GM12874 (cell line): ENCODE results near the gene HSPB6.

Source experiments
- CTCF ChIP-seq: IDR thresholded peaks from 2 replicates; pipeline ENCODE4 v1.5.1; 2011; ENCODE audit warnings: low read depth, mild to moderate bottlenecking, control low read depth, low read length, moderate library complexity; ENCODE audit not compliant: insufficient read depth

The HSPB6 gene

DNA sequence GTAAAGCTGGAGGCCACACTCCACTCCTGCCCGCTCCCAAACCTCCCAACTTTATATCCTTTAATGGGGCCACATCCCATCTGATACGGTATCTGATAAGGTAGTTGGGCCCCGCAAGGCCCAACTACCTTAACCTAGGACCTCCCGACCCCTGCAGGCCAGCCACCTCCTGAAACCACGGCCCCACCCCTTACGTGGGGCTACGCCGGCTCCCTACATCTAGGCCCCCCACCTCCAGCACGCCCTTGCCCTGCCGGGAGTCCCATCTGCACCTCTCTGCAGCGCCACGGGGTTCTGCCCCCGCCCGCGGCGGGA, 16.8 kb downstream of the HSPB6 start:
- no peak for TF ChIP-seq CTCF

- TF ChIP-seq CTCF: no peak
Observed at GRCh38 chr19:35739275-35740107, 17.3 kb downstream of the HSPB6 start.

- TF ChIP-seq CTCF: no peak
Observed at GRCh38 chr19:35738887-35739229, 18.0 kb downstream of the HSPB6 start.

- no peak for TF ChIP-seq CTCF
Observed at GRCh38 chr19:35738021-35738886, 18.6 kb downstream of the HSPB6 start.

GRCh38 chr19:35736913-35737886, 19.6 kb downstream of the HSPB6 start:
- peak; percentile 30; the same call in 1 of the 2 replicates for TF ChIP-seq CTCF

GRCh38 chr19:35734889-35735288, 21.9 kb downstream of the HSPB6 start:
- no peak for TF ChIP-seq CTCF
